ENCODE measurements around the gene TNRC6A. TPM values are rescaled to one million over a fixed set of nuclear protein-coding genes. Genes with fewer than 3 reads are reported as not detected.

TNRC6A gene
- total RNA-seq, 2 donors from 2014 or later = 23.5 to 24.4 TPM

- H3K4me1 ChIP-seq = peaks cover 0 to 54% of the 10 kb centered on the region in 2 donors
- TF ChIP-seq, protein P1, sequence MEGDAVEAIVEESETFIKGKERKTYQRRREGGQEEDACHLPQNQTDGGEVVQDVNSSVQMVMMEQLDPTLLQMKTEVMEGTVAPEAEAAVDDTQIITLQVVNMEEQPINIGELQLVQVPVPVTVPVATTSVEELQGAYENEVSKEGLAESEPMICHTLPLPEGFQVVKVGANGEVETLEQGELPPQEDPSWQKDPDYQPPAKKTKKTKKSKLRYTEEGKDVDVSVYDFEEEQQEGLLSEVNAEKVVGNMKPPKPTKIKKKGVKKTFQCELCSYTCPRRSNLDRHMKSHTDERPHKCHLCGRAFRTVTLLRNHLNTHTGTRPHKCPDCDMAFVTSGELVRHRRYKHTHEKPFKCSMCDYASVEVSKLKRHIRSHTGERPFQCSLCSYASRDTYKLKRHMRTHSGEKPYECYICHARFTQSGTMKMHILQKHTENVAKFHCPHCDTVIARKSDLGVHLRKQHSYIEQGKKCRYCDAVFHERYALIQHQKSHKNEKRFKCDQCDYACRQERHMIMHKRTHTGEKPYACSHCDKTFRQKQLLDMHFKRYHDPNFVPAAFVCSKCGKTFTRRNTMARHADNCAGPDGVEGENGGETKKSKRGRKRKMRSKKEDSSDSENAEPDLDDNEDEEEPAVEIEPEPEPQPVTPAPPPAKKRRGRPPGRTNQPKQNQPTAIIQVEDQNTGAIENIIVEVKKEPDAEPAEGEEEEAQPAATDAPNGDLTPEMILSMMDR (IDR thresholded peaks at IDR 0.05) = no peak
- no peak overlapping the region for H3K27ac ChIP-seq
Measured at GRCh38 chr16:24753000-24753399, 23.5 kb downstream of the TNRC6A start.

GRCh38 chr16:24753437-24753836 lies 24.0 kb downstream of the TNRC6A start:
- Histone ChIP-seq H3K4me3 (no peak overlapping the region), H3K27ac (no peak overlapping the region)

More at GRCh38 chr16:24753000-24753399, 23.5 kb downstream of the TNRC6A start:
- H3K27me3 ChIP-seq = no peaks in the 10 kb centered on the region
- no peak overlapping the region for H3K4me3 ChIP-seq
- no peak for DNase-seq (ENCODE audit: low spot score)
- H3K36me3 ChIP-seq = no peaks in the 10 kb centered on the region
- H3K9me3 ChIP-seq = no peaks in the 10 kb centered on the region

DNA sequence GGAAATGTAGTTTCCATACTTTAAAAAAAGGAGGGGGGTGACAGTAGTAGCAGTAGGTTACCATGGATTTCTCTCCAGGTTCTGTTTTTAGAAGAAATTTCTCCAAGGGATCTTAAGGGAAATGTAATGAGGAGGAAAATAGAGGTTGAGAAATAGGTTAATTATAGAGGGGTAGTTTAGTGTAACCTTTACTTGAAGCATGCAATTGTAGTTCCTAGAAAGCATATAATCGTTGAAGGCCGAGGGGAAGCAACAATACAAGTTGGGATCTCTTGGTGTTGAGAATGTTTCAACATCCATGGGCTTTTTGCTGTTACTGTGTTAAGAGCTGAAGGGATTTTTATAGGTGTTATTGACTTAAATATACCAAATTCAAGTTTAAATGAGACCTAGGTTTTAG lies 25.1 kb downstream of the TNRC6A start:
- Histone ChIP-seq H3K27ac (no peak overlapping the region), H3K36me3 (no peaks in the 10 kb centered on the region), H3K27me3 (no peaks in the 10 kb centered on the region), H3K4me1 (peaks cover 0 to 39% of the 10 kb centered on the region in 2 donors), H3K4me3 (no peak overlapping the region), H3K9me3 (no peaks in the 10 kb centered on the region)
- TF ChIP-seq, protein P1 (IDR thresholded peaks at IDR 0.05) = no peak
- DNase-seq (ENCODE audit: low spot score) = no peak

More at GRCh38 chr16:24753437-24753836, 24.0 kb downstream of the TNRC6A start:
- TF ChIP-seq, protein P1 (IDR thresholded peaks at IDR 0.05) = no peak
- Histone ChIP-seq H3K9me3 (no peaks in the 10 kb centered on the region), H3K36me3 (no peaks in the 10 kb centered on the region), H3K4me1 (peaks cover 0 to 50% of the 10 kb centered on the region in 2 donors), H3K27me3 (no peaks in the 10 kb centered on the region)
- no peak for DNase-seq (ENCODE audit: low spot score)

GRCh38 chr16:24755201-24755874 lies 25.9 kb downstream of the TNRC6A start:
- no peak for DNase-seq (ENCODE audit: low spot score)
- TF ChIP-seq, protein P1 (IDR thresholded peaks at IDR 0.05) = no peak
- no peak overlapping the region for H3K27ac ChIP-seq
- peaks cover 0 to 35% of the 10 kb centered on the region in 2 donors for H3K4me1 ChIP-seq
- no peaks in the 10 kb centered on the region for H3K27me3 ChIP-seq
- H3K9me3 ChIP-seq = no peaks in the 10 kb centered on the region
- H3K4me3 ChIP-seq = no peak overlapping the region
- no peaks in the 10 kb centered on the region for H3K36me3 ChIP-seq

GRCh38 chr16:24758373-24758772 lies 28.9 kb downstream of the TNRC6A start:
- H3K36me3 ChIP-seq = peaks cover 7% of the 10 kb centered on the region
- H3K4me1 ChIP-seq = peaks cover 0 to 33% of the 10 kb centered on the region in 2 donors
- no peak for DNase-seq (ENCODE audit: low spot score)
- no peak overlapping the region for H3K4me3 ChIP-seq
- no peak overlapping the region for H3K27ac ChIP-seq
- TF ChIP-seq, protein P1 (IDR thresholded peaks at IDR 0.05) = no peak
- H3K9me3 ChIP-seq = no peaks in the 10 kb centered on the region
- no peaks in the 10 kb centered on the region for H3K27me3 ChIP-seq

DNA sequence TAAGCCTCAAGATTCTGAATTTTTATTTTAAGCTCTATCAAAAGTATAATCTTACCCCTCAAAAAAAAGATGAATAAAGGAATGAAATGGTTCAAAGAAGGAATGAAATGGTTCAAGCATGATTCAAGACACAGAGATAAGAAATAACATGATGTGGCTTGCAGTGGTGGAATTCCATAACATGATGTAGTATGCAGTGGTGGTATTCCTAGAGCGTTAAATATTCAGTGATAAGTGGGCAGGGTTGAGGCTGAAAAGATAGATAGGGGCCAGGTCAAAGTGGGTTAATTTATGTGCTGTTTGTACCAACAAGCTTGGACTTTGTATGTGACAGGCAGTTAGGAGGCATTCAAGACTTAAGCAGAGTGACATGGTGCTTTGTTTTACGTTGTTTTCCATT lies 29.6 kb downstream of the TNRC6A start:
- TF ChIP-seq, protein P1 (IDR thresholded peaks at IDR 0.05) = no peak
- no peak overlapping the region for H3K27ac ChIP-seq
- no peak for DNase-seq (ENCODE audit: low spot score)
- H3K9me3 ChIP-seq = no peaks in the 10 kb centered on the region
- H3K4me3 ChIP-seq = no peak overlapping the region
- H3K36me3 ChIP-seq = peaks cover 7% of the 10 kb centered on the region
- H3K4me1 ChIP-seq = peaks cover 0 to 33% of the 10 kb centered on the region in 2 donors
- H3K27me3 ChIP-seq = no peaks in the 10 kb centered on the region

Data from right atrium auricular region (tissue), 2 donors.